ENCODE data around the gene CGREF1.

DNA sequence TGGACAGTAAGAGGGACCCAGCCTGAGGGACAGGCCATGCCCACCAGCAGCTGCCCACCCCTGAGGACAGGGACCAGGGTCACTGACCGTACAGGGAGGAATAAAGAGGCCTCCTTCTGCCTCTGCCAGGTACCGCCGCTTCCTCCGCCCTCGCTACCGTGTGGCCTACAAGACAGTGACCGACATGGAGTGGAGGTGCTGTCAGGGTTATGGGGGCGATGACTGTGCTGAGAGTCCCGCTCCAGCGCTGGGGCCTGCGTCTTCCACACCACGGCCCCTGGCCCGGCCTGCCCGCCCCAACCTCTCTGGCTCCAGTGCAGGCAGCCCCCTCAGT lies 38.4 kb downstream of the CGREF1 start:
- TF ChIP-seq, protein P1, sequence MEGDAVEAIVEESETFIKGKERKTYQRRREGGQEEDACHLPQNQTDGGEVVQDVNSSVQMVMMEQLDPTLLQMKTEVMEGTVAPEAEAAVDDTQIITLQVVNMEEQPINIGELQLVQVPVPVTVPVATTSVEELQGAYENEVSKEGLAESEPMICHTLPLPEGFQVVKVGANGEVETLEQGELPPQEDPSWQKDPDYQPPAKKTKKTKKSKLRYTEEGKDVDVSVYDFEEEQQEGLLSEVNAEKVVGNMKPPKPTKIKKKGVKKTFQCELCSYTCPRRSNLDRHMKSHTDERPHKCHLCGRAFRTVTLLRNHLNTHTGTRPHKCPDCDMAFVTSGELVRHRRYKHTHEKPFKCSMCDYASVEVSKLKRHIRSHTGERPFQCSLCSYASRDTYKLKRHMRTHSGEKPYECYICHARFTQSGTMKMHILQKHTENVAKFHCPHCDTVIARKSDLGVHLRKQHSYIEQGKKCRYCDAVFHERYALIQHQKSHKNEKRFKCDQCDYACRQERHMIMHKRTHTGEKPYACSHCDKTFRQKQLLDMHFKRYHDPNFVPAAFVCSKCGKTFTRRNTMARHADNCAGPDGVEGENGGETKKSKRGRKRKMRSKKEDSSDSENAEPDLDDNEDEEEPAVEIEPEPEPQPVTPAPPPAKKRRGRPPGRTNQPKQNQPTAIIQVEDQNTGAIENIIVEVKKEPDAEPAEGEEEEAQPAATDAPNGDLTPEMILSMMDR (IDR thresholded peaks at IDR 0.05), result no peak
- TF ChIP-seq POLR2A (IDR thresholded peaks at IDR 0.05), result no peak

Measured in esophagus squamous epithelium (tissue), 4 donors.